ENCODE results near the gene ARRB1. TPM values are rescaled to one million over a fixed set of nuclear protein-coding genes. Genes with fewer than 3 reads are reported as not detected.

The ARRB1 gene
- total RNA-seq, 1 donor from 2014 or later = 187 TPM

GRCh38 chr11:75311858-75312288 is 39.6 kb downstream of the ARRB1 start:
- ATAC-seq = peak; percentile 38 to 45
- TF ChIP-seq CTCF (IDR thresholded peaks at IDR 0.05) = no peak
- DNase-seq = no peak

GRCh38 chr11:75308986-75309385 is 42.5 kb downstream of the ARRB1 start:
- H3K27ac ChIP-seq = peak overlapping the region; percentile 59
- H3K27me3 ChIP-seq (ENCODE audit: low read depth) = no peaks in the 10 kb centered on the region
- no peak for TF ChIP-seq CTCF (IDR thresholded peaks at IDR 0.05)
- peaks cover 28% of the 10 kb centered on the region for H3K36me3 ChIP-seq
- DNase-seq (no peak), ATAC-seq (no peak)
- intact Hi-C loops (cut with DNase I) = no loop called here
- H3K9me3 ChIP-seq = no peaks in the 10 kb centered on the region
- no peak overlapping the region for H3K4me3 ChIP-seq
- H3K4me1 ChIP-seq = peaks cover 96% of the 10 kb centered on the region

More at GRCh38 chr11:75311858-75312288, 39.6 kb downstream of the ARRB1 start:
- peaks cover 96% of the 10 kb centered on the region for H3K4me1 ChIP-seq
- no peaks in the 10 kb centered on the region for H3K27me3 ChIP-seq (ENCODE audit: low read depth)
- H3K36me3 ChIP-seq = peaks cover 27% of the 10 kb centered on the region
- H3K9me3 ChIP-seq = no peaks in the 10 kb centered on the region
- intact Hi-C loops (cut with DNase I) = no loop called here
- H3K4me3 ChIP-seq = peak overlapping the region; percentile 27
- peak overlapping the region; percentile 76 for H3K27ac ChIP-seq

GRCh38 chr11:75308116-75308515 is 43.3 kb downstream of the ARRB1 start:
- no peak for TF ChIP-seq CTCF (IDR thresholded peaks at IDR 0.05)

GRCh38 chr11:75307058-75307457 is 44.4 kb downstream of the ARRB1 start:
- ATAC-seq (no peak), DNase-seq (no peak)
- peaks cover 36% of the 10 kb centered on the region for H3K36me3 ChIP-seq
- H3K27ac ChIP-seq = peak overlapping the region; percentile 37
- H3K4me1 ChIP-seq = peaks cover 94% of the 10 kb centered on the region
- no peaks in the 10 kb centered on the region for H3K27me3 ChIP-seq (ENCODE audit: low read depth)
- H3K4me3 ChIP-seq = no peak overlapping the region
- TF ChIP-seq CTCF (IDR thresholded peaks at IDR 0.05) = no peak
- intact Hi-C loops (cut with DNase I) = no loop called here
- no peaks in the 10 kb centered on the region for H3K9me3 ChIP-seq

More at GRCh38 chr11:75308116-75308515, 43.3 kb downstream of the ARRB1 start:
- peaks cover 36% of the 10 kb centered on the region for H3K36me3 ChIP-seq
- no peak for DNase-seq
- peak overlapping the region; percentile 47 for H3K27ac ChIP-seq
- intact Hi-C loops (cut with DNase I) = no loop called here
- H3K4me3 ChIP-seq = no peak overlapping the region
- H3K9me3 ChIP-seq = no peaks in the 10 kb centered on the region
- ATAC-seq = peak in 1 of 2 donors; percentile 36
- H3K27me3 ChIP-seq (ENCODE audit: low read depth) = no peaks in the 10 kb centered on the region
- H3K4me1 ChIP-seq = peaks cover 96% of the 10 kb centered on the region

GRCh38 chr11:75306529-75306928 is 44.9 kb downstream of the ARRB1 start:
- H3K4me3 ChIP-seq = peak overlapping the region; percentile 37
- H3K4me1 ChIP-seq = peaks cover 94% of the 10 kb centered on the region
- H3K27ac ChIP-seq = peak overlapping the region; percentile 37
- intact Hi-C loops (cut with DNase I) = no loop called here
- H3K9me3 ChIP-seq = no peaks in the 10 kb centered on the region
- TF ChIP-seq CTCF (IDR thresholded peaks at IDR 0.05) = no peak
- no peaks in the 10 kb centered on the region for H3K27me3 ChIP-seq (ENCODE audit: low read depth)
- no peak for ATAC-seq
- DNase-seq = no peak
- peaks cover 36% of the 10 kb centered on the region for H3K36me3 ChIP-seq

Data from lower lobe of right lung (tissue), 2 donors.